WERI-Rb-1 (cell line): Measurements from ENCODE around the gene RPL15.
A peak's percentile ranks its signal among the peaks of the same experiment; 100 is the strongest.
"Not testable (repeated sequence)": the region's sequence is repeated elsewhere in the genome, so short reads cannot be mapped to it uniquely, and the experiment has no call there.

ENCODE experiments used
- DNase-seq: peaks from one replicate; pipeline ENCODE4 v3.0.0-alpha.2; 2020
- H3K27ac ChIP-seq: fragments of 250-450 bp; sonication (Bioruptor Pico); 2 replicates; pipeline ENCODE4 v1.5.1; 2020; ENCODE audit warnings: mild to moderate bottlenecking, moderate library complexity
- H3K27me3 ChIP-seq: fragments of 250-450 bp; sonication (Bioruptor Pico); 2 replicates; pipeline ENCODE4 v1.5.1; 2021; ENCODE audit warnings: mild to moderate bottlenecking, low read depth, moderate library complexity; ENCODE audit not compliant: insufficient read depth, severe bottlenecking
- H3K36me3 ChIP-seq: fragments of 250-450 bp; sonication (Bioruptor Pico); 2 replicates; pipeline ENCODE4 v1.5.1; 2020; ENCODE audit warnings: mild to moderate bottlenecking, moderate library complexity
- H3K4me3 ChIP-seq: 2 replicates; pipeline ENCODE4 v1.5.1; 2011; ENCODE audit warnings: low read depth, mild to moderate bottlenecking, control low read depth, low read length
- H3K9me3 ChIP-seq: fragments of 250-450 bp; sonication (Bioruptor Pico); 2 replicates; pipeline ENCODE4 v1.5.1; 2021; ENCODE audit warnings: mild to moderate bottlenecking, moderate library complexity; ENCODE audit not compliant: severe bottlenecking
- CTCF ChIP-seq: IDR thresholded peaks from 2 replicates; pipeline ENCODE4 v1.5.1; 2011; ENCODE audit warnings: low read depth, mild to moderate bottlenecking, control low read depth, inconsistent platforms, low read length

The RPL15 gene

DNA sequence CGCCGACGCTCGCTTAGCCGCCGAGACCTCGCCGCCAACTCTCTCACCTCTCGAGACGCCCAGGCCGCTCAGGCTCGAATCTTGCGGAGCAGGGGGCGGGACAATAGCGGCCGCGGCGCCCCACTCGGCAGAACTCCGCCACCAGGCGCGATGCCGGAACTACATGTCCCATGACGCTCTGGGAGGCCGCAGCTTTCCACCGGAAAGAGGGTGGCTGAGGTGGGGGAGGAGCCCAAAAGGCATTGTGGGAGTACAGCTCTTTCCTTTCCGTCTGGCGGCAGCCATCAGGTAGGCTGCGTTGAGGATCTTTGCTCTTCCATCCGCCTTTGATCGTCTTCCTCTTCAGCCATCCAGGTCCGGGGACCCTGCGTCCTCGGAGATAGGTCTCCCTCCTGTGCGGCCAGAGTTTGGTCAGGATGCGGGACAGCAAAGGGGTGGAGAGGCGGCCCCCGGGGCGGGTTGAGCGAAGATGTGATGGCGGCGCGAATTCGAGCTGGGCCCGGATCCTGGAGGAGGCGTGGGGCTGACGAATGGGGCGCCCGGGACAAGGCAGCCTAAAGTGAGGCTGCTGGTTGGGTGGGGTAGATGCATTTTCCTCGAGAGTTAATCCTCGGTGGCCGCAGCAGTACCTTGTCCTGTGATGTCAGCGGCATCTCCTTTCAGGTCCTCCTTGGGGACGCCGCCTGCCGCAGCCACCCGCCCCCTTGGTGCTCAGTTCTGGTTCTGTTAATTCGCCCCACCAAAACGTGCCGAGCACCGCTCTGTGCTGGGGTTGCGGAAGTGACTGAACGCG is at the start of gene RPL15, which contains the start of gene NKIRAS1:
Gene RPL15, plus strand, starts transcription at position 247 of the 793 bp plus-strand sequence. CDS start 728 bp downstream, outside the sequence.
Gene NKIRAS1, minus strand, starts transcription at position 105 of the 793 bp plus-strand sequence. CDS start 6,086 bp downstream, outside the sequence.
- H3K27ac ChIP-seq, result peak within 1 kb of the TSS; percentile 91
- H3K4me3 ChIP-seq, result peak within 1 kb of the TSS; percentile 57
- H3K36me3 ChIP-seq, result peaks cover 51% of the 10 kb centered on the region
- no peaks in the 10 kb centered on the region for H3K9me3 ChIP-seq
- DNase-seq, result peak; percentile 98
- TF ChIP-seq CTCF, result no peak
- no peaks in the 10 kb centered on the region for H3K27me3 ChIP-seq

DNA sequence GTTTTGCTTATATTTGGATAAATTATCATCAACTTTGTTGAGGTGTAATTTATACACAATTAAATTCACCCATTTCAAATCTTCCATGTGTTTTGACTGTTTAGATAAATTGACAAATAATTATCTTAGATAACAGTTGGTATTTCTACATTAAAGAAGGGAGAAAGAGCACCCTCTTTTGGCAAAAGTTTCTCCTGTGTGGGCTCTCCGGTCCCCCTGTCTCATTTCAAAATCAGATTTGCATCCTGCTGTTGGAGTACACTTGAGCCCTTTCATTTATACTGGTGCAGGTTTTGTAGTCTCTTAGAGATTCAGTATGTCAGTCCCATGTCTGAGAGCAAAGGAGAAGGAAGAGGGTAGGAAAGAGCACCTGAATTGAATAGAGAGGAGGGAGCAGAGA is 49.5 kb upstream of the RPL15 start:
- 0 out of 2 replicates have a peak, but pooled peaks have one; percentile 13 for TF ChIP-seq CTCF
- Histone ChIP-seq H3K4me3 (no peak overlapping the region), H3K36me3 (no peaks in the 10 kb centered on the region), H3K27me3 (no peaks in the 10 kb centered on the region), H3K9me3 (no peaks in the 10 kb centered on the region), H3K27ac (no peak overlapping the region)
- DNase-seq, result no peak

- Histone ChIP-seq H3K4me3 (no peak overlapping the region), H3K27me3 (no peaks in the 10 kb centered on the region), H3K36me3 (no peaks in the 10 kb centered on the region), H3K9me3 (no peaks in the 10 kb centered on the region), H3K27ac (no peak overlapping the region)
- DNase-seq, result no peak
- TF ChIP-seq CTCF, result no peak
Measured at GRCh38 chr3:23867838-23868237, 49.1 kb upstream of the RPL15 start.

DNA sequence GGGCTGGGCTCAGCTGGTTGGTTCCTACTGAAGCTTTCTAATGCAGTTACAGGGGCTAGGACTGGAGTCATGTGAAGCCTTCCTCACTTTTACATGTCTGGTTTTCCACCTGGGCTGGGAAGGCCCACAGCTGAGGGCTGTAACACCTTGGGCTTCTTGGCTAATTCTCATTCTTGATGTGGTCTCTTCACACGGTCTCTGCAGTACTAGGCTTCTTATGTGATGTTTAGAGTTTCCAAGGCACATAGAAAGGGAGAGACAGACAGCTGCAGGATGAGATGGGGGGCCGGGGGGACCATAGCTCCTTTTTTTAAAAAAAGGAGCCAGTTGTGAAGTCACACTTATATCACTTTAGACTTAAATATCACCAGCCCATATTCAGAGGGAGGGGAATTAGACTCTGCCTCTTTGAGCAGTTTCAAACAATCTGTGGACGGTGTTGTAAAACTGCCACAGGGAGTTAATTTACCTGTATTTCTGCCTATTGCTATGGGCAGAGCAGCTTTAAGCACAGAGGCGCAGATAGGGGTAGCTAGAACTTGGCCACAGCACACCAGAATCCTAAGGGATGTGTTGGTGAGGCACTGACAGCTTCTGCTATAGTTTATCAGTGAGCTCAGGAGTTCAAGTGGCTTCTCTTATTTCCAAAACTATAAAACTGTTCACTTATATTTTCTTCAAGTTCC is 46.8 kb upstream of the RPL15 start:
- no peaks in the 10 kb centered on the region for H3K27me3 ChIP-seq
- no peaks in the 10 kb centered on the region for H3K9me3 ChIP-seq
- no peaks in the 10 kb centered on the region for H3K36me3 ChIP-seq
- no peak overlapping the region; the same call in 1 of the 2 replicates for H3K27ac ChIP-seq
- no peak for TF ChIP-seq CTCF
- DNase-seq, result no peak
- H3K4me3 ChIP-seq, result no peak overlapping the region

DNA sequence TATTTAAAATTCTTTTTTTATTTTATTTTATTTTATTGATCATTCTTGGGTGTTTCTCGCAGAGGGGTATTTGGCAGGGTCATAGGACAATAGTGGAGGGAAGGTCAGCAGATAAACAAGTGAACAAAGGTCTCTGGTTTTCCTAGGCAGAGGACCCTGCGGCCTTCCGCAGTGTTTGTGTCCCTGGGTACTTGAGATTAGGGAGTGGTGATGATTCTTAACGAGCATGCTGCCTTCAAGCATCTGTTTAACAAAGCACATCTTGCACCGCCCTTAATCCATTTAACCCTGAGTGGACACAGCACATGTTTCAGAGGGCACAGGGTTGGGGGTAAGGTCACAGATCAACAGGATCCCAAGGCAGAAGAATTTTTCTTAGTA is 46.3 kb upstream of the RPL15 start:
- H3K9me3 ChIP-seq, DNase-seq, H3K4me3 ChIP-seq: not testable (repeated sequence)

DNA sequence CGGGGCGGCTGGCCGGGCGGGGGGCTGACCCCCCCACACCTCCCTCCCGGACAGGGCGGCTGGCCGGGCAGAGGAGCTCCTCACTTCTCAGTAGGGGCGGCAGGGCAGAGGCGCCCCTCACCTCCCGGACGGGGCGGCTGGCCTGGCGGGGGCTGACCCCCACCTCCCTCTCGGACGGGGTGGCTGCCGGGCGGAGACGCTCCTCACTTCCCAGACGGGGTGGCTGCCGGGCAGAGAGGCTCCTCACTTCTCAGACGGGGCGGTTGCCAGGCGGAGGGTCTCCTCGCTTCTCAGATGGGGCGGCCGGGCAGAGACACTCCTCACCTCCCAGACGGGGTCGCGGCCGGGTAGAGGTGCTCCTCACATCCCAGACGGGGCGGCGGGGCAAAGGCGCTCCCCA is 45.6 kb upstream of the RPL15 start:
- H3K27ac ChIP-seq, H3K4me3 ChIP-seq, DNase-seq, H3K36me3 ChIP-seq, H3K27me3 ChIP-seq, H3K9me3 ChIP-seq: not testable (repeated sequence)

More for the DNA sequence above, 46.3 kb upstream of the RPL15 start:
- not testable (repeated sequence) for H3K36me3 ChIP-seq, H3K27me3 ChIP-seq, H3K27ac ChIP-seq
